Measurements from ENCODE around the gene PAX7. TPM values are rescaled to one million over a fixed set of nuclear protein-coding genes. Genes with fewer than 3 reads are reported as not detected.

PAX7 gene
- total and polyA plus RNA-seq, 2 of the 4 experiments (the other 2 are of a cell fraction), result not detected

DNA sequence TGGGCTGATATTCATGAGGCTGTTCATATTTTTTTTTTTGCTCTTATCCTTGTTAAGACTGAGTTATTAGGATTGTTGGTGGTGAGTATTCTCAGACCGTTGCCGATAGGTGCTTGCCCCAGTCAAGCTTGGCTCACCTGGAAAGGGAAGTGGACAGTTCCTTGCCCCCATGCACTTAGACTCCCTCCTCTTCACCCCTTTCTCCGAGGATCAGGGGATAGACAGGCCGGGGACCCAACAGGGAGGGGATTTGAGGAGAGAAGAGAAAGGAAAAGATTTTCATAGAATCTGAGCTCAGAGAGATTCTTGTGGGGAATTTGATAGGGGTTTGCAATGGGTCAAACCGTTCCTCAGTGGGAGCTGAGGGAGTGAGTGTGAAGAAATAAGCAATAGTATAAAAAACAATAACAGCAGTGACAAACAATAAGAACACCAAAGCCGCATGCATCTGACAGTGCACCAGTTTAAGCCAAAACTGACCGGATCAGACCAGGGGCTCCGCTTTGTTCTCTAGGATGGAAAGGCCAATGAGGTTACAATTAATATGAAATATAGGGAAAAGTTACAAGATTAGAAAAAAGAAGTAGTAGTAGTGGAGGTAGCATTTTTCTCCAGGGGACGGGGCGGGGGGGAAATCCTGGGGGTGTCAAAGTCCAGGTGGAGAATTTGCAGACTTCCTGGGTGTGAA, 8.9 kb downstream of the PAX7 start:
- no peak overlapping the region for H3K56ac ChIP-seq (ENCODE audit: extremely low read depth, insufficient read depth, low read length)
- no peak overlapping the region for H3K14ac ChIP-seq (replicated peaks; ENCODE audit: low read depth, low read length)
- no peaks in the 10 kb centered on the region for H3K79me1 ChIP-seq (ENCODE audit: low read depth in 1 of 2, low read length in 2 of 2)
- no peaks in the 10 kb centered on the region for H3K4me1 ChIP-seq (ENCODE audit: control insufficient read depth, insufficient read depth, low read length)
- H3K4ac ChIP-seq (ENCODE audit: low read depth, low read length), result no peak overlapping the region
- BruUV-seq (replicated peaks), result no TSS peak
- no peak overlapping the region for H4K5ac ChIP-seq (ENCODE audit: low read depth, low read length)
- no peak overlapping the region for H2AK9ac ChIP-seq (replicated peaks; ENCODE audit: low read depth, low read length, poor library complexity)
- H3K18ac ChIP-seq (ENCODE audit: low read depth, low read length), result no peak overlapping the region
- H4K8ac ChIP-seq (ENCODE audit: low read depth in 2 of 2, low read length in 2 of 2), result no peak overlapping the region
- H2BK20ac ChIP-seq (ENCODE audit: low read depth, low read length), result no peak overlapping the region
- H3K9me3 ChIP-seq (ENCODE audit: control insufficient read depth, insufficient read depth, low read length), result no peaks in the 10 kb centered on the region
- no peaks in the 10 kb centered on the region for H3K9me1 ChIP-seq (ENCODE audit: insufficient read depth, low read length)
- in situ Hi-C loops (cut with MboI; ENCODE audit: low sequenced_read_pairs), result no loop called here
- H2BK15ac ChIP-seq (ENCODE audit: low read depth, low read length), result no peak overlapping the region
- H3K9ac ChIP-seq (ENCODE audit: low read depth, low read length), result no peak overlapping the region
- H3K27me3 ChIP-seq (ENCODE audit: control insufficient read depth, insufficient read depth, low read length), result peaks cover 90% of the 10 kb centered on the region
- WGBS, 2 experiments (ENCODE audit: extremely low coverage in 2 of 2, insufficient read length in 1 of 2), result 0% methylated on average over 2 of the region's 10 CpGs; no CpG with 5 or more reads in 1 of the 2 experiments
- no peak overlapping the region for H3K23ac ChIP-seq (ENCODE audit: low read depth, low read length)
- H4K20me1 ChIP-seq (ENCODE audit: insufficient read depth, low read length), result no peaks in the 10 kb centered on the region
- no peak overlapping the region for H3K27ac ChIP-seq (ENCODE audit: insufficient read depth, low read length)
- intact Hi-C loops (cut with micrococcal nuclease), result no loop called here
- no peak for DNase-seq
- dilution Hi-C loops (cut with HindIII; ENCODE audit: low sequenced_read_pairs, unreplicated experiment), result no loop called here
- ChIA-PET POLR2A (ENCODE audit: unreplicated experiment) (no interaction called here), CTCF (no interaction called here)
- no peak overlapping the region for H2BK5ac ChIP-seq (ENCODE audit: low read depth, low read length, poor library complexity, severe bottlenecking)
- no peak overlapping the region for H3K4me3 ChIP-seq (ENCODE audit: insufficient read depth, low read depth, low read length)
- H3K4me2 ChIP-seq (ENCODE audit: low read depth, low read length), result no peak overlapping the region
- H2AFZ ChIP-seq (replicated peaks; ENCODE audit: low read length, poor library complexity), result no peak overlapping the region
- TF ChIP-seq RAD21 (IDR thresholded peaks at IDR 0.05; ENCODE audit: low read length) (no peak), USF2 (IDR thresholded peaks at IDR 0.05; ENCODE audit: low read depth, low read length) (no peak), SMC3 (IDR thresholded peaks at IDR 0.05; ENCODE audit: low read depth, low read length) (no peak), CHD1 (IDR thresholded peaks at IDR 0.05; ENCODE audit: low read depth, low read length) (no peak), BHLHE40 (IDR thresholded peaks at IDR 0.05; ENCODE audit: low read depth, low read length) (no peak), POLR2A (IDR thresholded peaks at IDR 0.05; ENCODE audit: low read depth, low read length) (no peak), MAFK (IDR thresholded peaks at IDR 0.05; ENCODE audit: low read depth, low read length) (no peak), MAZ (IDR thresholded peaks at IDR 0.05; ENCODE audit: borderline replicate concordance, low read depth, low read length) (no peak), FOS (IDR thresholded peaks at IDR 0.05; ENCODE audit: low read depth, low read length) (no peak), CEBPB (IDR thresholded peaks at IDR 0.05; ENCODE audit: low read depth, low read length) (no peak), MXI1 (IDR thresholded peaks at IDR 0.05; ENCODE audit: borderline replicate concordance, low read depth, low read length) (no peak), RFX5 (IDR thresholded peaks at IDR 0.05; ENCODE audit: low read depth, low read length) (no peak)
- TF ChIP-seq, protein P1, sequence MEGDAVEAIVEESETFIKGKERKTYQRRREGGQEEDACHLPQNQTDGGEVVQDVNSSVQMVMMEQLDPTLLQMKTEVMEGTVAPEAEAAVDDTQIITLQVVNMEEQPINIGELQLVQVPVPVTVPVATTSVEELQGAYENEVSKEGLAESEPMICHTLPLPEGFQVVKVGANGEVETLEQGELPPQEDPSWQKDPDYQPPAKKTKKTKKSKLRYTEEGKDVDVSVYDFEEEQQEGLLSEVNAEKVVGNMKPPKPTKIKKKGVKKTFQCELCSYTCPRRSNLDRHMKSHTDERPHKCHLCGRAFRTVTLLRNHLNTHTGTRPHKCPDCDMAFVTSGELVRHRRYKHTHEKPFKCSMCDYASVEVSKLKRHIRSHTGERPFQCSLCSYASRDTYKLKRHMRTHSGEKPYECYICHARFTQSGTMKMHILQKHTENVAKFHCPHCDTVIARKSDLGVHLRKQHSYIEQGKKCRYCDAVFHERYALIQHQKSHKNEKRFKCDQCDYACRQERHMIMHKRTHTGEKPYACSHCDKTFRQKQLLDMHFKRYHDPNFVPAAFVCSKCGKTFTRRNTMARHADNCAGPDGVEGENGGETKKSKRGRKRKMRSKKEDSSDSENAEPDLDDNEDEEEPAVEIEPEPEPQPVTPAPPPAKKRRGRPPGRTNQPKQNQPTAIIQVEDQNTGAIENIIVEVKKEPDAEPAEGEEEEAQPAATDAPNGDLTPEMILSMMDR (conservative IDR thresholded peaks at IDR 0.05; ENCODE audit: low read depth, low read length), result no peak
- TF ChIP-seq, protein P2, sequence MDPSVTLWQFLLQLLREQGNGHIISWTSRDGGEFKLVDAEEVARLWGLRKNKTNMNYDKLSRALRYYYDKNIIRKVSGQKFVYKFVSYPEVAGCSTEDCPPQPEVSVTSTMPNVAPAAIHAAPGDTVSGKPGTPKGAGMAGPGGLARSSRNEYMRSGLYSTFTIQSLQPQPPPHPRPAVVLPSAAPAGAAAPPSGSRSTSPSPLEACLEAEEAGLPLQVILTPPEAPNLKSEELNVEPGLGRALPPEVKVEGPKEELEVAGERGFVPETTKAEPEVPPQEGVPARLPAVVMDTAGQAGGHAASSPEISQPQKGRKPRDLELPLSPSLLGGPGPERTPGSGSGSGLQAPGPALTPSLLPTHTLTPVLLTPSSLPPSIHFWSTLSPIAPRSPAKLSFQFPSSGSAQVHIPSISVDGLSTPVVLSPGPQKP (IDR thresholded peaks at IDR 0.05; ENCODE audit: borderline replicate concordance, low read depth, low read length), result no peak
- no peak overlapping the region for H2AK5ac ChIP-seq (ENCODE audit: low read depth, low read length)
- no peak overlapping the region for H2BK120ac ChIP-seq (ENCODE audit: low read depth, low read length)
- no peak for ATAC-seq (ENCODE audit: low read depth)
- no peaks in the 10 kb centered on the region for H3K36me3 ChIP-seq (ENCODE audit: control insufficient read depth, insufficient read depth, low read length)
- no peak overlapping the region for H4K91ac ChIP-seq (ENCODE audit: insufficient read depth, low read depth, low read length)

Measured in IMR-90 (cell line).